ENCODE measurements around the gene KCNQ1.

The KCNQ1 gene

GRCh38 chr11:2880646-2881045 lies 435.8 kb downstream of the KCNQ1 start:
- Histone ChIP-seq H3K4me2 (ENCODE audit: low read depth, low read length, poor library complexity, severe bottlenecking) (no peak overlapping the region), H3F3A (ENCODE audit: insufficient read depth) (no peaks in the 10 kb centered on the region), H3K27me3 (ENCODE audit: low read length) (no peaks in the 10 kb centered on the region), H3K9ac (ENCODE audit: low read length) (no peak overlapping the region), H3K27ac (ENCODE audit: low read depth, low read length) (no peak overlapping the region), H3K36me3 (ENCODE audit: low read length) (no peaks in the 10 kb centered on the region), H2AFZ (ENCODE audit: low read depth, low read length, severe bottlenecking) (no peak overlapping the region), H3K9me2 (replicated peaks; ENCODE audit: insufficient read depth, low read length) (no peaks in the 10 kb centered on the region), H4K20me1 (ENCODE audit: low read depth, low read length) (no peaks in the 10 kb centered on the region), H3K9me3 (ENCODE audit: insufficient read depth, low read length) (no peaks in the 10 kb centered on the region), H3K79me2 (ENCODE audit: insufficient read depth, low read length) (no peaks in the 10 kb centered on the region), H3K4me3 (ENCODE audit: insufficient read depth, low read length, poor library complexity, severe bottlenecking) (no peak overlapping the region)
- TF ChIP-seq EZH2phosphoT487 (conservative IDR thresholded peaks at IDR 0.05; ENCODE audit: low read length), result no peak
- no peak for TF ChIP-seq CTCF (IDR thresholded peaks at IDR 0.05; ENCODE audit: insufficient read depth, low read length, poor library complexity, severe bottlenecking)

- H3K9me3 ChIP-seq (ENCODE audit: insufficient read depth, low read length), result no peaks in the 10 kb centered on the region
- H3K79me2 ChIP-seq (ENCODE audit: insufficient read depth, low read length), result no peaks in the 10 kb centered on the region
- no peak overlapping the region for H2AFZ ChIP-seq (ENCODE audit: low read depth, low read length, severe bottlenecking)
- H3K27ac ChIP-seq (ENCODE audit: low read depth, low read length), result no peak overlapping the region
- no peaks in the 10 kb centered on the region for H3K36me3 ChIP-seq (ENCODE audit: low read length)
- H3K27me3 ChIP-seq (ENCODE audit: low read length), result no peaks in the 10 kb centered on the region
- H3K9ac ChIP-seq (ENCODE audit: low read length), result no peak overlapping the region
- no peak overlapping the region for H3K4me3 ChIP-seq (ENCODE audit: insufficient read depth, low read length, poor library complexity, severe bottlenecking)
- no peak for TF ChIP-seq EZH2phosphoT487 (conservative IDR thresholded peaks at IDR 0.05; ENCODE audit: low read length)
- TF ChIP-seq CTCF (IDR thresholded peaks at IDR 0.05; ENCODE audit: insufficient read depth, low read length, poor library complexity, severe bottlenecking), result no peak
- no peaks in the 10 kb centered on the region for H3F3A ChIP-seq (ENCODE audit: insufficient read depth)
- H3K9me2 ChIP-seq (replicated peaks; ENCODE audit: insufficient read depth, low read length), result no peaks in the 10 kb centered on the region
- no peak overlapping the region for H3K4me2 ChIP-seq (ENCODE audit: low read depth, low read length, poor library complexity, severe bottlenecking)
- no peaks in the 10 kb centered on the region for H4K20me1 ChIP-seq (ENCODE audit: low read depth, low read length)
Measured at GRCh38 chr11:2881076-2881980, 436.5 kb downstream of the KCNQ1 start.

GRCh38 chr11:2881981-2882375 lies 437.2 kb downstream of the KCNQ1 start:
- no peak overlapping the region for H2AFZ ChIP-seq (ENCODE audit: low read depth, low read length, severe bottlenecking)
- TF ChIP-seq EZH2phosphoT487 (conservative IDR thresholded peaks at IDR 0.05; ENCODE audit: low read length), result no peak
- TF ChIP-seq CTCF (IDR thresholded peaks at IDR 0.05; ENCODE audit: insufficient read depth, low read length, poor library complexity, severe bottlenecking), result no peak
- H3K4me2 ChIP-seq (ENCODE audit: low read depth, low read length, poor library complexity, severe bottlenecking), result no peak overlapping the region
- H3K9me2 ChIP-seq (replicated peaks; ENCODE audit: insufficient read depth, low read length), result no peaks in the 10 kb centered on the region
- no peak overlapping the region for H3K9ac ChIP-seq (ENCODE audit: low read length)
- H3F3A ChIP-seq (ENCODE audit: insufficient read depth), result no peaks in the 10 kb centered on the region
- H3K36me3 ChIP-seq (ENCODE audit: low read length), result no peaks in the 10 kb centered on the region
- no peaks in the 10 kb centered on the region for H3K9me3 ChIP-seq (ENCODE audit: insufficient read depth, low read length)
- H3K4me3 ChIP-seq (ENCODE audit: insufficient read depth, low read length, poor library complexity, severe bottlenecking), result no peak overlapping the region
- H3K27me3 ChIP-seq (ENCODE audit: low read length), result no peaks in the 10 kb centered on the region
- no peak overlapping the region for H3K27ac ChIP-seq (ENCODE audit: low read depth, low read length)
- H3K79me2 ChIP-seq (ENCODE audit: insufficient read depth, low read length), result no peaks in the 10 kb centered on the region
- H4K20me1 ChIP-seq (ENCODE audit: low read depth, low read length), result no peaks in the 10 kb centered on the region
